SK-N-SH (cell line): ENCODE measurements around the gene DLG3. TPM values are rescaled to one million over a fixed set of nuclear protein-coding genes. Genes with fewer than 3 reads are reported as not detected.
A peak's percentile ranks its signal among the peaks of the same experiment; 100 is the strongest.

Experiments used
- CTCF ChIA-PET: fragments of 300-600, 350-600 bp; formaldehyde crosslinking; extraction: SDS; loops from one replicate; lab custom pipeline; 2021; lab: Yijun Ruan, JAX
- POLR2A ChIA-PET: fragments of 350-600 bp; sonication (Branson Sonifier 250); formaldehyde crosslinking; extraction: SDS; loops from one replicate; lab custom pipeline; 2020; ENCODE audit warnings: antibody characterized with exemption, inconsistent platforms; lab: Yijun Ruan, JAX
- DNase-seq: peaks from one replicate; pipeline ENCODE4 v3.0.0; 2012
- H2AFZ ChIP-seq: fragments of 200-600 bp; sonication (generic); 2 replicates; pipeline ENCODE4 v1.8.1; 2016; ENCODE audit warnings: antibody characterized with exemption, mild to moderate bottlenecking, low read depth
- H3F3A ChIP-seq: fragments of 200-600 bp; sonication (generic); replicated peaks from 2 replicates; pipeline ENCODE3; 2016; ENCODE audit warnings: antibody characterized with exemption, mild to moderate bottlenecking; ENCODE audit not compliant: insufficient read depth
- H3K27ac ChIP-seq, 2 experiments: fragments of 200-500 bp in 1 of 2; fragments of 200-600 bp in 1 of 2; sonication (Bioruptor generic) in 1 of 2; sonication (generic), shearing (Covaris generic) in 1 of 2; 2 replicates each; pipeline versions ENCODE4 v1.5.1 to v1.6.1; 2014 to 2016; ENCODE audit warnings: low read depth in 2 of 2, inconsistent platforms in 1 of 2, low read length in 1 of 2, mild to moderate bottlenecking in 1 of 2, mixed read lengths in 1 of 2
- H3K27me3 ChIP-seq: fragments of 200-600 bp; sonication (generic), shearing (Covaris generic); 2 replicates; pipeline ENCODE4 v1.6.1; 2016; ENCODE audit warnings: mixed run types; ENCODE audit not compliant: insufficient read depth
- H3K36me3 ChIP-seq, 2 experiments: fragments of 200-500 bp in 1 of 2; fragments of 200-600 bp in 1 of 2; sonication (Bioruptor generic) in 1 of 2; sonication (generic) in 1 of 2; replicated peaks in 1 of 2; 2 replicates each; pipeline versions ENCODE3 to v1.5.1; 2014 to 2016; ENCODE audit warnings: low read length in 1 of 2, mild to moderate bottlenecking in 1 of 2; ENCODE audit not compliant: insufficient read depth in 2 of 2, control insufficient read depth in 1 of 2
- H3K4me1 ChIP-seq, 2 experiments: fragments of 200-500 bp in 1 of 2; fragments of 200-600 bp in 1 of 2; sonication (Bioruptor generic) in 1 of 2; sonication (generic), shearing (Covaris generic) in 1 of 2; 2 replicates each; pipeline versions ENCODE4 v1.5.1 to v1.6.1; 2014 to 2016; ENCODE audit warnings: low read depth in 1 of 2, low read length in 1 of 2, mixed run types in 1 of 2; ENCODE audit not compliant: insufficient read depth in 2 of 2, control insufficient read depth in 1 of 2
- H3K4me2 ChIP-seq: fragments of 200-600 bp; sonication (generic), shearing (Covaris generic); 2 replicates; pipeline ENCODE4 v1.6.1; 2017; ENCODE audit warnings: mixed run types
- H3K4me3 ChIP-seq, 2 experiments: fragments of 200-500 bp in 1 of 2; fragments of 200-600 bp in 1 of 2; sonication (Bioruptor generic) in 1 of 2; sonication (generic), shearing (Covaris generic) in 1 of 2; 2 replicates each; pipeline versions ENCODE4 v1.5.1 to v1.8.1; 2014 to 2016; ENCODE audit warnings: low read depth in 2 of 2, inconsistent platforms in 1 of 2, low read length in 1 of 2, mild to moderate bottlenecking in 1 of 2, mixed read lengths in 1 of 2, moderate library complexity in 1 of 2
- H3K79me2 ChIP-seq: fragments of 200-600 bp; sonication (generic); 2 replicates; pipeline ENCODE4 v1.8.1; 2017; ENCODE audit warnings: mild to moderate bottlenecking; ENCODE audit not compliant: insufficient read depth
- H3K9ac ChIP-seq: fragments of 200-600 bp; sonication (generic); 2 replicates; pipeline ENCODE4 v1.6.1; 2017; ENCODE audit warnings: mixed run types
- H3K9me2 ChIP-seq: fragments of 200-600 bp; sonication (generic); 2 replicates; pipeline ENCODE4 v1.6.1; 2017; ENCODE audit warnings: mixed run types
- H3K9me3 ChIP-seq: fragments of 200-600 bp; sonication (generic); 2 replicates; pipeline ENCODE4 v1.6.1; 2017; ENCODE audit warnings: mixed run types, mild to moderate bottlenecking, moderate library complexity
- H4K20me1 ChIP-seq: fragments of 200-600 bp; sonication (generic); 2 replicates; pipeline ENCODE4 v1.6.1; 2017; ENCODE audit warnings: mild to moderate bottlenecking, mixed run types; ENCODE audit not compliant: insufficient read depth
- CTCF ChIP-seq: fragments of 200-600 bp; sonication (generic); IDR thresholded peaks from 2 replicates; pipeline ENCODE4 v1.6.1; 2017; ENCODE audit warnings: antibody characterized with exemption, mild to moderate bottlenecking, moderate library complexity
- ELF1 ChIP-seq: IDR thresholded peaks from 2 replicates; pipeline ENCODE4 v1.4.0; 2012
- GABPA ChIP-seq: IDR thresholded peaks from 2 replicates; pipeline ENCODE4 v1.4.0; 2012; ENCODE audit warnings: low read depth, mild to moderate bottlenecking
- JUND ChIP-seq: IDR thresholded peaks from 2 replicates; pipeline ENCODE4 v1.4.0; 2012
- PBX3 ChIP-seq: IDR thresholded peaks from 2 replicates; pipeline ENCODE4; 2012
- POLR2AphosphoS5 ChIP-seq: IDR thresholded peaks from 2 replicates; pipeline ENCODE4 v1.6.1; 2012; ENCODE audit warnings: low read depth, low read length
- RAD21 ChIP-seq: IDR thresholded peaks from 2 replicates; pipeline ENCODE4 v1.6.1; 2012; ENCODE audit warnings: mild to moderate bottlenecking, low read length
- SMC3 ChIP-seq: IDR thresholded peaks from 2 replicates; pipeline ENCODE4 v1.6.1; 2012; ENCODE audit warnings: low read depth, low read length, improper control_type of control experiment
- USF1 ChIP-seq: IDR thresholded peaks from 2 replicates; pipeline ENCODE4 v1.4.0; 2012; ENCODE audit warnings: low read depth, borderline replicate concordance
- ZBTB33 ChIP-seq: IDR thresholded peaks from 2 replicates; pipeline ENCODE4 v1.4.0; 2012; ENCODE audit warnings: low read depth, borderline replicate concordance
- WGBS: methylation state at CpG from one replicate; pipeline ENCODE4 v1.1.6; 2017; ENCODE audit warnings: low lambda C conversion rate; 5-methylcytosine and 5-hydroxymethylcytosine counted together
- polyA plus RNA-seq, 3 experiments: library from polyadenylated mRNA; depleted of rRNA; stranded (reverse); fragments of >200 nt; gene quantifications; 2 replicates each; pipeline ENCODE4 v1.2.3, GENCODE V29; 2012

Gene DLG3
- polyA plus RNA-seq, 1 of the 3 experiments (the other 2 are of a cell fraction): 11.7 TPM

- TF ChIP-seq CTCF (peak; percentile 96), POLR2AphosphoS5 (no peak), PBX3 (no peak), ZBTB33 (no peak), GABPA (no peak), RAD21 (peak; percentile 79), ELF1 (no peak), SMC3 (peak; percentile 69), JUND (no peak), USF1 (no peak)
- POLR2A ChIA-PET: no interaction called here
- peak overlapping the region; percentile 74 for H3K9ac ChIP-seq
- peaks cover 0 to 4% of the 10 kb centered on the region in 2 experiments; a peak in 1 of 4 replicates for H3K4me1 ChIP-seq
- 20% methylated on average over 30 of the region's 48 CpGs for WGBS
- H3K4me2 ChIP-seq: peak overlapping the region; percentile 76
- no peaks in the 10 kb centered on the region for H3K9me2 ChIP-seq
- no peaks in the 10 kb centered on the region for H3F3A ChIP-seq
- peak; percentile 88 for DNase-seq
- no peaks in the 10 kb centered on the region for H3K9me3 ChIP-seq
- CTCF ChIA-PET: interaction anchor here (0.8 to 3.6 kb wide), 9 partner anchors 8 to 216 kb away, joined by 3 to 16 read pairs (median 4); partner anchors contain the start of gene DLG3
- no peaks in the 10 kb centered on the region for H3K36me3 ChIP-seq
- H3K4me3 ChIP-seq: peak overlapping the region; percentile 62 to 64
- peak overlapping the region; percentile 89 for H2AFZ ChIP-seq
- H3K27me3 ChIP-seq: no peaks in the 10 kb centered on the region
- H4K20me1 ChIP-seq: no peaks in the 10 kb centered on the region
- H3K79me2 ChIP-seq: no peaks in the 10 kb centered on the region
- peak overlapping the region in 1 of 2 experiments; percentile 54; a peak in 1 of 4 replicates for H3K27ac ChIP-seq
Observed at GRCh38 chrX:70454441-70455365, 10.1 kb downstream of the DLG3 start.
